ENCODE measurements around the gene TFF3.

The TFF3 gene

GRCh38 chr21:42286416-42286815 lies 28.8 kb downstream of the TFF3 start:
- no peak for DNase-seq

DNA sequence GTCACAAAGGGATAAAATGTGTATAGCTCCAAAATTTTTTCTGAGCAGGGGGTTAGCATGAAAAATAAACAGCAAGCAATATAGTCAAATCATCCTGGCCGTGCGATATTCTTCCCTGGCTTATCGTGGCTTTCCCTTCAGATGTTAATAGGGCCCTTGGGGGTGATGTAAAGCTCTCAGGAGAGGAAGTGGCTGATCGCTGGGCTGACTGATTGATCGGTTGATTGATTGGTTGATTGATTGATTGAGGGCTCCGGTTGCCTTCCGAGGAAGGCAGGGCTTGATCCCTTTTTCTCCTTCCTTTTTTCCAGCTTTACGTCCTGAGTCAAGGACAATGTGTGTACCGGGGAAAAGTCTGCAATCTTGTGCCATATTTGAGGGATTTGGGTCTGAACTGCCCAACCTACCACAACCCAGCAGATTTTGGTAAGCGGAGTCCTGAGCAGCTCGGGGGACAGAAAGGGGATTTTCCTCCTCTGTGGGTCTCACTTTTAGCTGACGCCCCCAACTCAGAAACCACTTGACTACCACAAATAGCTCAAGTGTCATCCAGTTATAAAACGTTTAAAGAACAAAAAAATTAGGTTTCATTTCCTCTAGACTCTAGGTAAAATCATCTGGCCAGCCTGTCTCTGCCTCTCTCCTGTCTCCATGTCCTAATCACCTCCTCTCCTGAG lies 29.5 kb downstream of the TFF3 start:
- no peak for DNase-seq

DNA sequence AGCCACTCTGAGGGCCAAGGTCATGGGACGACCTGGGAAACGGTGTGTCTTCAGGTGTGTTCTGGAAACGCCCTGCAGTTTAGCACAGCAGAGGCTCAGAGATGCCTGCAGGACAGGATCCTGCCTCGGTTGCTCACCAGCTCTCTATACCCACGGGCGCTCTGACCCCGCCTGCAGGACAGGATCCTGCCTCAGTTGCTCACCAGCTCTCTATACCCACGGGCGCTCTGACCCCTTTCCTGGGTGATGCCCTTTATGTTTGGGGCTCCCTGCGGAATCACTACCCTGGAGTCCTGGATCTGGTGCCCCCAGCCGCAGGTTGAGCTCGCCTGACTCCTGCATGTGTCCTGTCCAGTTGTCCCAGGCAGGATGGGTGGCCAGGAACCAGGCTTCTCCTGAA lies 32.5 kb downstream of the TFF3 start:
- no peak for DNase-seq

GRCh38 chr21:42282021-42282420 lies 33.2 kb downstream of the TFF3 start:
- no peak for DNase-seq

- DNase-seq, result no peak
These were observed 34.0 kb downstream of the TFF3 start for GRCh38 chr21:42281181-42281680.

- no peak for DNase-seq
These were observed 34.6 kb downstream of the TFF3 start for GRCh38 chr21:42280356-42281180.

- no peak for DNase-seq
These were observed 35.3 kb downstream of the TFF3 start for GRCh38 chr21:42279888-42280287.

GRCh38 chr21:42279341-42279871 lies 35.8 kb downstream of the TFF3 start:
- DNase-seq, result no peak

DNA sequence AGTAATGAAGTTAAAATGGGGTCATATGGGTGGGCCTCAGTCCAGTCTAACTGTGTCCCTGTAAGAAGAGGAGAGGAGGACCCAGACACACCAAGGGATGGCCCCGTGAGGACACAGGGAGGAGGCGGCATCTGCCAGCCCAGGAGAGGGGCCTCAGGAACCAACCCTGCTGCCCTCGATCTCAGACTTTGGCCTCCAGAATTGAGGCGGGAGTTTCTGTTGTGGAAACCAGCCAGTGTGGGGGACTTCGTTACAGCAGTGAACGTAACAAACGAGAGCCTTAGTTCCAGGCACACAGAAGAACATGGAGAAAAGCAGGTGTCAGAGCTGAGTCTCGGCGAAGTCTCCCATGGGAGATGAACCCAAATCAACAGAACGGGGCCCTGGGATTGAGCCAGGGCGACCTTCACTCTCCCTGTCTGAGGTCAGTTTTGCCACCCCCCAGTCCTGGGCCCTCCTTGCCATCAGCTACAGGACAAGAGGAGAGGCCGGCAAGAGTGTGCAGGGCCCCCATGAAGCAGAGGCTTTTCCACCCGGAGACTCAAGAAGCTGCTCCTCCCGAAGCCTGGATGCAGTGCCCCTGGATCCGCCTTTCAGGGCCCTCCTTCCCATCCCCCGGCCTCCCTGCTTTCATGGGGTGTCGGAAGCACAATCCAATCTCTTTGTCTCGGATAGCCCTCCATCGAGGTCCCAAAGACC lies 36.6 kb downstream of the TFF3 start:
- DNase-seq, result no peak

DNA sequence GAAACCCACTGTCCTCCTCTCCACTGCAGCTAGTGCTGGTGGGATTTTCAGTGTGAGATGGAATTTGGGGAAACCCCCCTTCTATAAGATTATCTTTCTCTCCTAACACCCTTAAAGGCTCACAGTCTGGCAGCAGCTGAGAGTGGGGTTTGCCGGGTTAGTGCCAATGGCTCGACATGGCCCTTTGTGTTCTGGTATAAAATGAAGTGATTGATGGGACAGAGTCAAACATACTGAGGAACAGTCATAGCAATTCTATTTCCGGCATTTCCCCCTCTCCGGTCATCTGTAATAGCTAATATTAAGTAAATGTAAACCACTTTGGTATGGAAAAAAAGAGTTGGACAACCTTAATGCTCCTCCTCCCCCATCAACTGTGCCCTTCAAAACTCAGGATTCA lies 37.6 kb downstream of the TFF3 start:
- DNase-seq, result no peak

DNA sequence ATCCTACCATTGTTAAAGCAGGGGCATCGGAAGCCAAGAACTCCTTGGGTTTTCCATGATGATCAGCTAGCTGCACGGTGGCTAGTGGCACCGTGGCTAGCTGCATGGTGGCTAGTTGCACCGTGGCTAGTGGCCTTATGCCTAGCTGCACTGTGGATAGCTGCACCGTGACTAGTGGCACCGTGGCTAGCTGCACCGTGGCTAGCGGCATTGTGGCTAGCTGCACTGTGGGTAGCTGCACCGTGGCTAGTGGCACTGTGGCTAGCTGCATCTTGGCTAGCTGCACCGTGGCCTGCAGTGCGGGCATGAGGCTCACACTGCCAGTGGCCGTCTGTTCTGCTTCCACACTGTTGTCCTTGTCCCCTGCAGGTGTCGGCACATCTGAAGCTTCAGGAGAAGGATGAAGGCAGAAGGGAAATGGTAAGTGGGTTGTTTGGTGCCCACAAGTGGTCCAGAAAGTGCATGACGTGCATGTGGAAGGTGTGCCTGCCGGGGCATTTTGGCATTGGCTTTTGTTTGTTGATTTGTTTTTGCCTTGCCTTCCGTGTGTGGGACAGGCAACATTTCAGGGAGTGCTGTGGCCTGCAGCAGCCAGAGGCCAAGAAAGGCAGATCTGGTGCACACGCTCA lies 38.6 kb downstream of the TFF3 start:
- DNase-seq, result no peak

GRCh38 chr21:42276076-42276475 lies 39.1 kb downstream of the TFF3 start:
- no peak for DNase-seq

GRCh38 chr21:42272984-42273600 lies 42.1 kb downstream of the TFF3 start:
- no peak for DNase-seq

GRCh38 chr21:42272109-42272962 lies 42.9 kb downstream of the TFF3 start:
- no peak for DNase-seq

DNA sequence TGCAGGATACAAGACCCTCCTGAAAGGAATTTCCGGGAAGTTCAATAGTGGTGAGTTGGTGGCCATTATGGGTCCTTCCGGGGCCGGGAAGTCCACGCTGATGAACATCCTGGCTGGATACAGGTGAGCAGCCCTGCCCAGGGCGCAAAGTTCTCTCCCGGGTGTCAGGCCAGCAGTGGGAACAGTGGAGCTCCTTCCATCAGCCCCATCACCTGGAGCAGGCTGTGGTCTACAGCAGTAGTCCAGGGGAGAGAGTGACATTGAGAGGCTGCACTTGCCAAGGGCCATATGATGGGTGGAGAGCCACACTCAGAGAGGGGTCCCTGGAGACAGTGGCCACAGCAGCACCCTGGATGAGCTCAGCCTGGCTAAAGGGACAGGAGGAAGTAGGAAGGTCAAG lies 44.1 kb downstream of the TFF3 start:
- DNase-seq, result no peak

DNA sequence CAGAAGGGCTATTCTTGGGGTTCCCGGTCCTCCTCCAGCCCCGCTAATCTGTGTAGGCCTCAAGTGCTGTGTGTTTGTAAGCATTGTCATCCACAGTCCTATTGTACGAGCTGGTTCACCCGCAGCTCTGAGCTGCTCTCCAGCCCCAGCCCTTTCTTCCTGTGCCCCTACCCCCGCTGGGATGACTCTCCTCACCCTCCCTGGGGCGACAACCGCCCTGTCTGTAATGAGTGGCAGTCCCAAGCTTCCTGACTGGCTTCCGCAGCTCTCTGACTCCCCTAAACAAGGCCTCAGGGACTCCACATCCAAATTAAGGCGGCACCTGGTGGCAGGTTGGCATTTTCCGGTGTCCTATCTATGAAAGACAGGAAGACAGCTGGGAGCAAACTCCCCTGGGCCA lies 45.8 kb downstream of the TFF3 start:
- DNase-seq, result no peak

DNA sequence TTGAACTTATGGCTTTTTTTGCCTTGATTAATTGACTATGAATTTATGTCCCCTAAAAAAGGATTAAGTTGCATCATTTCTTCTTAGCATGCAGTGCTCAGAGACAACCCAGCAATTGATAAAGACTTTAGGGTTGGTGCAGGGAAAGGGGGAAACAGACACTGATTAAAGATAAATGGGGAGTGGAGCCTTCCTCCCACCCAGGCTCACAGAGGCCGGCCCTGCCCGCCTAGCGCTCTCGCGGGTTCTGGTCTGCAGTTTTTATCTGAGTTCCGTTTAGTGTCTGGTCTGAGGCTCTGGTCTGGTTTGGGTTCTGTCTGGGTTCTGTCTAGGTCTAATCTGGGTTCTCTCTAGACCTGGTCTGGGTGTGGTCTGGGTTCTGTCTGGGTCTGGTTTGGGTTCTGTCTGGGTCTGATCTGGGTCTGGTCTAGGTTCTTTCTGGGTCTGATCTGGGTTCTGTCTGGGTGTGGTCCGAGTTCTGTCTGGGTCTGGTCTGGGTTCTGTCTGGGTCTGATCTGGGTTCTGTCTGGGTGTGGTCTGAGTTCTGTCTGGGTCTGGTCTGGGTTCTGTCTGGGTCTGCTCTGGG lies 48.1 kb downstream of the TFF3 start:
- DNase-seq, result no peak

DNA sequence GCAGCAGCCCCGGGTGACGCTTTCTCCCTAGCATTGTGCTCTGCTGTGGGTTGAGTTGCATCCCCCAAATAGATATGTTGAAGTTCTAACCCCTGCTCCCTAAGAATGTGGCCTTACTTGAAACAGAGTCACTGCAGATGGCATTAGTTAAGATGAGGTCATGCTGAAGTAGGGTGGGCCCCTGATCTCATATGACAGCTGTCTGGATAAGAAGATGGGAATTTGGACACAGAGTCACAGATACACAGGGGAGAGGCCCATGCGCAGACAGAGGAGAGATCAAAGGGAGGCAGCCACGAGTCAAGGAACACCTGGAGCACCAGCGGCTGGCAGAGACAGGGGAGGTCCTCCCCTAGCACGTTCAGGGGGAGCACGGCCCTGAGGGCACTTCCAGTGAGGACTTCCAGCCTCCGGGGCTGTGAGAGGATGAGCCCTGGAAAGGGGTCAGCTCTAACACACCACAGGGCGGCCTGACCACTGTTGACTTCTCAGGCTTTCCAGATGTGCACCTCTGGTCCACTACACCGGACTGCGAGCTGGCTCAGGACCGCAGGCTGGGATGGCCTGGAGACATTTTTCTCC lies 49.9 kb downstream of the TFF3 start:
- no peak for DNase-seq

GRCh38 chr21:42264245-42265195 lies 50.7 kb downstream of the TFF3 start:
- DNase-seq, result no peak

Data from GOT3 (cell line).